Spleen (tissue), 11 donors: ENCODE results near the gene AGBL1. TPM values are rescaled to one million over a fixed set of nuclear protein-coding genes. Genes with fewer than 3 reads are reported as not detected.

Source experiments
- DNase-seq: peaks from one replicate; pipeline ENCODE4 v3.0.0-alpha.2; 2020
- H3K27ac ChIP-seq, 8 donors: fragments of 200-600 bp; sonication (generic) in 7 of 8; 1 replicate in 4 of 8; 2 replicates in 4 of 8; pipeline versions ENCODE4 v1.5.0 to v1.8.0; 2016 to 2021; ENCODE audit warnings: inconsistent platforms in 4 of 8, mild to moderate bottlenecking in 4 of 8, moderate library complexity in 1 of 8
- H3K27me3 ChIP-seq, 7 donors: fragments of 200-600 bp; sonication (generic) in 6 of 7; replicated peaks in 1 of 7; 1 replicate in 4 of 7; 2 replicates in 3 of 7; pipeline versions ENCODE4 v1.5.0 to v1.8.0; 2016 to 2021; ENCODE audit warnings: inconsistent platforms in 3 of 7, mild to moderate bottlenecking in 1 of 7
- H3K36me3 ChIP-seq, 6 donors: fragments of 200-600 bp; sonication (generic) in 5 of 6; 1 replicate in 4 of 6; 2 replicates in 2 of 6; pipeline versions ENCODE4 v1.5.0 to v1.8.0; 2016 to 2021; ENCODE audit warnings: inconsistent platforms in 2 of 6
- H3K4me1 ChIP-seq, 6 donors: fragments of 200-600 bp; sonication (generic) in 5 of 6; 1 replicate in 3 of 6; 2 replicates in 3 of 6; pipeline versions ENCODE4 v1.5.0 to v1.8.0; 2016 to 2021; ENCODE audit warnings: inconsistent platforms in 3 of 6
- H3K4me3 ChIP-seq, 8 donors: fragments of 200-600 bp; sonication (generic) in 7 of 8; 1 replicate in 4 of 8; 2 replicates in 4 of 8; pipeline versions ENCODE4 v1.5.0 to v1.8.0; 2016 to 2021; ENCODE audit warnings: inconsistent platforms in 4 of 8, mild to moderate bottlenecking in 4 of 8, moderate library complexity in 2 of 8
- H3K9me3 ChIP-seq, 8 donors: fragments of 200-600 bp; sonication (generic) in 7 of 8; 1 replicate in 4 of 8; 2 replicates in 4 of 8; pipeline versions ENCODE4 v1.5.0 to v1.8.0; 2016 to 2021; ENCODE audit warnings: inconsistent platforms in 4 of 8
- POLR2A ChIP-seq, 3 donors: fragments of 450-650 bp; IDR thresholded peaks; one replicate each; pipeline ENCODE4 v1.5.1; 2017; ENCODE audit warnings: antibody characterized with exemption in 3 of 3, mild to moderate bottlenecking in 1 of 3
- POLR2AphosphoS5 ChIP-seq, 3 donors: sonication (generic); formaldehyde crosslinking; IDR thresholded peaks; one replicate each; pipeline ENCODE4 v1.5.1; 2017; ENCODE audit warnings: antibody characterized with exemption in 3 of 3
- WGBS, 5 donors: extraction: QIAGEN DNeasy Blood & Tissue Kit in 3 of 5; methylation state at CpG; one replicate each; pipeline versions ENCODE4 v1.1.5 to v1.1.7; 2013 to 2018; 5-methylcytosine and 5-hydroxymethylcytosine counted together
- intact Hi-C: fragments of 100-400 bp; cut with DNase I; formaldehyde crosslinking; loops from one replicate; pipeline ENCODE4 v1.15.0; 2023; ENCODE audit warnings: low total_unique reads
- polyA plus RNA-seq, 3 donors: library from polyadenylated mRNA; stranded (reverse); fragments of 200-250 nt; gene quantifications; one replicate each; pipeline ENCODE4 v1.2.1, GENCODE V29; 2013
- total RNA-seq, 7 donors: library from RNA; depleted of rRNA in 3 of 7; stranded (reverse); fragments of >200 nt in 3 of 7; fragmentation: NEBNext Ultra II Directional in 4 of 7; extraction: Animal tissue kit (Norgen Biotek cat#: 25700) in 4 of 7; gene quantifications; one replicate each; pipeline versions ENCODE4 v1.1.0 to v1.2.1, GENCODE V29; 2016 to 2021
- TF ChIP-seq, protein P1 (sequence below), 11 experiments: fragments of 200-600 bp in 7 of 11; fragments of 450-650 bp in 4 of 11; sonication (generic) in 4 of 11; IDR thresholded peaks in 8 of 11; conservative IDR thresholded peaks in 3 of 11; 1 replicate in 7 of 11; 2 replicates in 4 of 11; pipeline versions ENCODE4 v1.4.0 to v1.8.0; 2016 to 2021; ENCODE audit warnings: antibody characterized with exemption in 11 of 11, inconsistent platforms in 4 of 11, mild to moderate bottlenecking in 1 of 11
- donor health status: healthy with polysubstance abuse.
- donor health status: DM: no; HTN: no; CAD: no; lungs with moderate emphysema.
- donor health status: DM: no; HTN: no; CAD: no.
- donor health status: Bipolar disorder and iron deficiency.
- donor health status: healthy.
- donor health status: DM: no; HTN: no; CAD: no.
- donor health status: DM: yes; HTN: yes; CAD: no.

AGBL1 gene
- total and polyA plus RNA-seq, 10 donors: not detected

DNA sequence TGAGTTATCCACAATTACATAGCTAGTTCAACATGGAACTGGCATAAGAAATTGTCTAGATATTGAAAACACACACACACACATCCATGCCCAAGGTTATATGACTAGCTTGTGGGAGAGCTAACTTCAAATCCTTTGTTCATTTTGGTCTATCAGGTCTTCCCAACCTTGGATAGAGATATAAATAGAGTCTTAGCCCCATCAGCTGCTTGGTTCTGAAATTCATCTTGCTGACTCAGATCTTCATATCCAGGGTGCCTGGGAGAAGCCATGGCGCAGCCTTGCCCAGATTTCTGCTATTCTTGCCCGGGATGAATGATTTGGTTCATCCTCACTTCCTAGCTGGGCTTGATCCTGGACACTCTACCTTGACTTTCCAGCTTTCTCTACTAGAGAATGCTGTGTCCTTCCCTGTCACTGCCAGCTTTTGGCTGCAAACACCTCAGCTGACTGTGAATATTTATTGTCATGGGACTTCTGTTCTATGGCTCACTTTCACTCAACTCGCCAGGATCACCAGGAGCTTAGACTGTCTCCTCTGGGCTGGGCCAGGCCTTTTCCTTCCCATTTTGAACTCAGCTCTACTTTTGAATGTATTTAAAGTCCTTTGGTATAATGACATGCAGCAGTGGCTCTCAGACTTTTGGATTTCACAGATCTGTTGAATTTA lies 324.4 kb downstream of the AGBL1 start:
- intact Hi-C loops: no loop called here
- H3K36me3 ChIP-seq: no peaks in the 10 kb centered on the region
- DNase-seq: no peak
- no peaks in the 10 kb centered on the region for H3K27me3 ChIP-seq
- H3K4me1 ChIP-seq: no peaks in the 10 kb centered on the region
- H3K9me3 ChIP-seq: no peaks in the 10 kb centered on the region
- WGBS, 5 donors: 66 to 86% (median 72%) methylated on average over 3 of the region's 3 CpGs
- TF ChIP-seq, protein P1, sequence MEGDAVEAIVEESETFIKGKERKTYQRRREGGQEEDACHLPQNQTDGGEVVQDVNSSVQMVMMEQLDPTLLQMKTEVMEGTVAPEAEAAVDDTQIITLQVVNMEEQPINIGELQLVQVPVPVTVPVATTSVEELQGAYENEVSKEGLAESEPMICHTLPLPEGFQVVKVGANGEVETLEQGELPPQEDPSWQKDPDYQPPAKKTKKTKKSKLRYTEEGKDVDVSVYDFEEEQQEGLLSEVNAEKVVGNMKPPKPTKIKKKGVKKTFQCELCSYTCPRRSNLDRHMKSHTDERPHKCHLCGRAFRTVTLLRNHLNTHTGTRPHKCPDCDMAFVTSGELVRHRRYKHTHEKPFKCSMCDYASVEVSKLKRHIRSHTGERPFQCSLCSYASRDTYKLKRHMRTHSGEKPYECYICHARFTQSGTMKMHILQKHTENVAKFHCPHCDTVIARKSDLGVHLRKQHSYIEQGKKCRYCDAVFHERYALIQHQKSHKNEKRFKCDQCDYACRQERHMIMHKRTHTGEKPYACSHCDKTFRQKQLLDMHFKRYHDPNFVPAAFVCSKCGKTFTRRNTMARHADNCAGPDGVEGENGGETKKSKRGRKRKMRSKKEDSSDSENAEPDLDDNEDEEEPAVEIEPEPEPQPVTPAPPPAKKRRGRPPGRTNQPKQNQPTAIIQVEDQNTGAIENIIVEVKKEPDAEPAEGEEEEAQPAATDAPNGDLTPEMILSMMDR (IDR thresholded peaks at IDR 0.05 in 8 of 11, conservative IDR thresholded peaks at IDR 0.05 in 3 of 11): no peak
- no peak for TF ChIP-seq POLR2AphosphoS5 (IDR thresholded peaks at IDR 0.05)
- no peak for TF ChIP-seq POLR2A (IDR thresholded peaks at IDR 0.05)
- H3K4me3 ChIP-seq: no peak overlapping the region
- no peak overlapping the region for H3K27ac ChIP-seq

DNA sequence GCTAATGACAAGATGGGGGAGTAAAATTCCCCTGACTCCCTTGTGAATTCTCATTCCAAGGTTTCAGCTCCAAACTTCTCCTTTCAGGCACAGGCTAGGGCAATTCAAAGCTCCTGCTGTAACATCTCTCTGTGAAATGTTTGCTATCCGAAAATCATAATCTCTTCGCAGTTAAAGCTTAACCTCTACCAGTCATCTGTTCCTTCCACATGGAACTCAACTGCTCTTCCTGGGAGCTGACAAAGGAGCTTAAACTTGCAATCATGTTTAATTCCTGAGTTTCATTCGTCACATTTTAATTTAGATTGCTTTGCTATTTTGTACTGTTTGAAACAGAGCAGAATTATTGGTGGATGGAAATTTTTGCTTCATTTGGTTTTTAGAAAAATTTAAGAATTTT lies 328.6 kb downstream of the AGBL1 start:
- no peaks in the 10 kb centered on the region for H3K36me3 ChIP-seq
- 80 to 90% (median 85%) methylated on average over 3 of the region's 3 CpGs for WGBS, 5 donors
- no peak overlapping the region for H3K27ac ChIP-seq
- TF ChIP-seq, protein P1 (IDR thresholded peaks at IDR 0.05 in 8 of 11, conservative IDR thresholded peaks at IDR 0.05 in 3 of 11): no peak
- TF ChIP-seq POLR2AphosphoS5 (IDR thresholded peaks at IDR 0.05) (no peak), POLR2A (IDR thresholded peaks at IDR 0.05) (no peak)
- H3K4me1 ChIP-seq: no peaks in the 10 kb centered on the region
- intact Hi-C loops: no loop called here
- no peaks in the 10 kb centered on the region for H3K27me3 ChIP-seq
- no peak for DNase-seq
- H3K4me3 ChIP-seq: no peak overlapping the region
- H3K9me3 ChIP-seq: no peaks in the 10 kb centered on the region

DNA sequence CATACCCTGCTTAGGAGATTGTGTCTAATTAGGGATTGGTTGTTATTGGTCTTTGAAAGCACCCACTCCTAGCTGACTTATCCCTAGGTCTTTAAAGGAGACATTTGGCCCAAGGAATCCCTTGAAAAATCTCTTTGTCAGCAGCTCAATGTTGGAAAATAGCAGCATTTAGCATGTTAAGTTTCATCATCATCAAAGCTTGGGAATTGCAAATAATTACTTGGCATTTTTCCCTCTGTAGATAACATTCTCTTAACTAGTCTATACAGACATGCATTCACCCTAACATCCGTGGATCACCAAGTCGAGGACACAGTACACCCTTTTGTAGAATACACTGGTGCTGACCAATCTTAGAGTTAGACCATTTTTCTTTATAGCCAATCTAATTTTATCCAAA lies 332.2 kb downstream of the AGBL1 start:
- intact Hi-C loops: no loop called here
- H3K36me3 ChIP-seq: no peaks in the 10 kb centered on the region
- H3K4me1 ChIP-seq: no peaks in the 10 kb centered on the region
- H3K27ac ChIP-seq: no peak overlapping the region
- WGBS, 5 donors: 76 to 86% (median 80%) methylated on average over 2 of the region's 2 CpGs
- no peak for DNase-seq
- H3K27me3 ChIP-seq: no peaks in the 10 kb centered on the region
- no peak for TF ChIP-seq POLR2AphosphoS5 (IDR thresholded peaks at IDR 0.05)
- TF ChIP-seq, protein P1 (IDR thresholded peaks at IDR 0.05 in 8 of 11, conservative IDR thresholded peaks at IDR 0.05 in 3 of 11): no peak
- TF ChIP-seq POLR2A (IDR thresholded peaks at IDR 0.05): no peak
- no peak overlapping the region for H3K4me3 ChIP-seq
- peaks cover 0 to 4% (median 0%) of the 10 kb centered on the region in 8 donors for H3K9me3 ChIP-seq

DNA sequence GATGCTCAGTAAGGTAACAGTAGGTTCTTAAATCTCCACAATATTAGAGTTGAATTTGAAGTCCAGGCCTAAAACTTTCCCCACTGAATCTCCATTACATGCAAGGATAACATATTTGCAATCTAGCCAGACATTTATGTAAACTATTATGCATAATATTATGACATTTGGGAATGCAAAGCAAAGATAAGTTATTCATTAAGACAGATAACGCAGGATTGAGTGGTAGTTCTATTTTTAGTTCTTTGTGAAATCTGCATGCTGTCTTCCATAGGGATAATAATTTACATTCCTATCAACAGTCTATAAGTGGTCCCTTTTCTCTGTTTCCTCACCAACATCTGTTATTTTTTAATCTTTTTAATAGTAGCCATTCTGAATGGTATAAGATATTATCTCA lies 333.5 kb downstream of the AGBL1 start:
- H3K4me1 ChIP-seq: no peaks in the 10 kb centered on the region
- TF ChIP-seq POLR2A (IDR thresholded peaks at IDR 0.05) (no peak), POLR2AphosphoS5 (IDR thresholded peaks at IDR 0.05) (no peak)
- TF ChIP-seq, protein P1 (IDR thresholded peaks at IDR 0.05 in 8 of 11, conservative IDR thresholded peaks at IDR 0.05 in 3 of 11): no peak
- intact Hi-C loops: no loop called here
- no peak for DNase-seq
- peaks cover 0 to 4% (median 0%) of the 10 kb centered on the region in 8 donors for H3K9me3 ChIP-seq
- no peak overlapping the region for H3K27ac ChIP-seq
- no peaks in the 10 kb centered on the region for H3K36me3 ChIP-seq
- WGBS, 5 donors: 78 to 88% (median 83%) methylated on average over 1 of the region's 1 CpG
- no peak overlapping the region for H3K4me3 ChIP-seq
- H3K27me3 ChIP-seq: no peaks in the 10 kb centered on the region
